Stimulated activated CD4-positive, alpha-beta T cell treated with anti-CD3 and anti-CD28 coated beads, Interleukin-15, amount 100 ng/mL, for 48 hours (primary cell): ENCODE data around the gene OTUD5.

Experiments
- DNase-seq, 2 donors: peaks; one replicate each; pipeline ENCODE4 v3.0.0-alpha.2; 2020; ENCODE audit warnings: low read depth in 2 of 2

Gene OTUD5

DNA sequence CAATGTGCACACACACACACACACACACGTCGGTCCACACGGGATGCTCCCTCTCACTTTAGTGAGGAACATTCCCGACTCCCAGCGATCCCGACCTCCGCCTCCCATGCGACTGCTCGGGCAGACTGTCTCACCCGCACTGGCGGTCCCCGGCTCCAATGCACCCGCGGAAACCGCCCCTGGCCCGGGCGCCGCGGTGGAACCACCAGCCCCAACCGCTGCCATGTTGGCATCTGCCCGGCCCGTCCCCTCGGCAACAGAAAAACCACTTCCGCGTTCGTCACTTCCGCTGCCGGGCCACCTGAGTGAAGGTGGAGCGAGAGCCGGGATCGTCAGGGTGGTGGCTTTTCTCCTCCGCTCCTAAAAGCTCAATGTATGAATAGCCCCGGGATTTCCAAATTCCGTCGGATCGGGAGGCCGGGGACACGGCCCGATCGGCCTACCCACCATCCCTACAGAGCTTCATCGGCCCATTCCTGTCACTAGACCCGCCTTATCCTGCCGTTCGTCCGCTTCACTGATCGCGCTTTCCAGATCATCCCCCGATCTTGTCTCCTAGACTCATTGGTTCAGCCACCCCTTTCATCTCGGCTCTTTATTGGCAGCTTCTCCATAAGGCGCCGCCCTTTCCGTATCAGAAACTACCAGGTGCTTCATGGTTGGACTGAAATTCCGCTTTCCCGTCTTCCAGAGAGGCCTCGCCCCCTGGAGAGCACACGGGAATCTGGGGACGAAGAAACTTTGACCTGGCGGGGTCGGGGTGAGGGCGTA is 45.8 kb downstream of the OTUD5 start, which contains the start of gene SLC35A2:
TSS of gene SLC35A2 (minus strand) at position 235 of the 771 bp plus-strand sequence. CDS start at position 225, 10 bp downstream.
- DNase-seq = peak; percentile 80

DNA sequence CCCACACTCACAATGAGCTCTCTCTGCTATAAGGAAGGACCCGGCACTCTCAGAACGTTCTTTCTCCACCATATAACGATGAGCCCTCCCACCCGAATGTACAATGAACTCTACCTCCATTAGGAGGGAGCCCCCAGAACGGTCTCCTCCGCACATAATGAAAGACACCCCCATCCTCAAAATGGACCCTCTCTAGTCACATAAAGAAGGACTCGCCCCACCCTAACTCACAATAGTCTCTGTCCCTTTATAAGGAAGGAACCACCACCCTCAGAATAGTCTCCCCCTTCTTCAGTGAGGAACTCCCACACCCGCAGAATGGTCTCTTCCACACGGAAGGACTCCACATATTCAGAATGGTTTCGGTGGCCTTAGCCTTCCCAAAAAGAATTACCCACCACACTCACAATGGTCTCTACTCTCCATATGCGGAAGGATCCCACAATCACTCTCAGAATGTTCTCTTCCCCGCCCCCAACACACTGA is 46.4 kb downstream of the OTUD5 start:
- DNase-seq = no peak

DNA sequence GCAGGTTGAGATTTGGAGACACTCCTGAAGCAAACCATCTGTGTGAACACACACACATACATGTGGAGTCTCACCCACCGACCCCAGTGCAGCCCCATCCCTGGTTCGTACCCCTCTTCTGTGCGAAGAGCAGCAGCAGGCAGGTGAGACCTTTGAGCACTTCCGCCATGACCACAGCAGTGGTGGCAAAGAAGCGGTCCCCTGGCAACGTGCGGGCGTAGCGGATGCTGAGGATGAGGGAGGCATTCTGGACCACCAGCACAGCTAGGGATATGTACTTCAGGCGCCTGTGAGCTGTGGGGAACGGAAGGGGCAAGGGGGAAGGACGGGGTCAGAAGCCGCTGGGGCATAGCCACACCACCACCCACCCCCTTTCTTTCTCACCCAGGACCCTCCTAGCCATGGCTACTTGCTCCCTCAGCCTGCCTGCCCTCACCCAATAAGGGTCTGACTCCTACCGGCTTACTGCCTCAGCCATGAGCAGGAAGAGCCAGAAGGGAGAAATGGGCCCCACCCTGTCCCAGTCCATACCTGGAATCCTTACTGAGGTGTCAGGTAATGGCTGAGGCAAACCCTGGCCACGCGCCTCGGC is 47.6 kb downstream of the OTUD5 start:
- DNase-seq = no peak

DNA sequence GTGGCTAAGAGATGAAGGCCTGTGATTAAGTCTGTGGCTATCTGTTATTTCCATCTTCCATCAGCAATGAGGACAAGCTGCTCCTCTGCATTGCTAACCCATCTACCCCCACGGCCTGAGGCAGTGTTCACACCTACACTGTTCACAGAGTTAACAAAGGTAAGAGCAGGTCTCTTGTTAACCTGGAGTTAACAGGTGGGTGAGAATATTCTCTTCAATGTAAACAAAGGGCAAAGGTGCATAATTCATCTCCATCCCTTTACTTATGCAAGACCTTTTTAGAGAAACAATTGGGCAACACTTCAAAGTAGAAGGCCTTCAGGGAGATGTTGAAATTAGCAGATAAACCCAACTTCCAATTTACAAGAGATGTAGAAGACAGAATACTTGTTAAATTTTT is 48.8 kb downstream of the OTUD5 start:
- no peak for DNase-seq

DNA sequence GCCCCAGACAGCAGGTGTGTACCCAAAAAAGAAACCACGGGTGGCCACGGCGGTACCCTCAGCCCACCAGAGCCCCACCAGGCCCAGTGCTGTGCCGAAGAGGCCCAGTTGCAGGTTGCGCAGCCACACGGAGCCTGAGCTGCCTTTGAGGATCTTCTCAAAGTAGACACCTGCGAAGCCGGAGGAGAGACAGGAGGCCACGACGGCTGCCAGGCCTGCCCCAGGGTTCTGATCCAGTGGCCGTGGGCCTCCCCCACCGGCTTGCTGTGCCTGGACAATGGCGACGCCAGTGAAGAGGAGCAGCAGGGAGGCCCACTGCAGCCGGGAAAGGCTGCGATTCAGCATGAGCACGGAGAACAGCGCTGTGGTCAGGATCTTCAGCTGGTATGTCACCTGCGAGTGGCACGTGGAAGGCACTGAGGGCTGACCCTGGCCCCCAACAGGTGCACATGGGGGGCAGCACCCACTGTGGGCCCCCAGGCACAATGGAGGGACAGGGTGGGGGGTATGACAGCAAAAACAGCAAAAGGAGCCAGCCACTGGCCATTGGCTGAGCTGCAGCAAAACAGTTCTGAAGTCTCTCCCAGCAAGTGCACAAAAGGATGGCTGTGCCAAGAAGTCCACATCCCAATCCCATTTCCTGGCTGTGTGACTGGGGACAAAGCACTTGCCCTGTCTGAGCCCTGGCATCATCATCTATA is 52.2 kb downstream of the OTUD5 start:
- DNase-seq = no peak

DNA sequence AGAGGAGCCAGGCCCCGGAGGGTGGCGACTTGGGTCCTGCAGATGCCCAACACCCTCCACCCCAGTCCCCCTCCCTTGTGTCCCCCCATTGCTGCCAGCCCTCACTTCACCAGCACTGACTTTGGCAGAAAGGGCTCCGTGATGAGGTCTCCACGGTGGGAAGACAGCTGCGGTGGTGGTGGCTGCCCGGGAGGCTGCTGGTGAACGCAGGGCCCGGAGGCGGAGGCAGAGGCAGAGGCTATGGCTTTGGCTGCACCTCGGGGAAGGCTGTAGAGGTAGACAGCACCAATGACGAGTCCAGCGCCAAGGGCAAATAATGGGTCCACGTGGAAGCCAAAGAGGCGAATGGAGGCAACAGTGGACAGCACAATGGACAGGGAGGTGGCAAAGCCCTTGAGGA is 52.8 kb downstream of the OTUD5 start:
- no peak for DNase-seq

DNA sequence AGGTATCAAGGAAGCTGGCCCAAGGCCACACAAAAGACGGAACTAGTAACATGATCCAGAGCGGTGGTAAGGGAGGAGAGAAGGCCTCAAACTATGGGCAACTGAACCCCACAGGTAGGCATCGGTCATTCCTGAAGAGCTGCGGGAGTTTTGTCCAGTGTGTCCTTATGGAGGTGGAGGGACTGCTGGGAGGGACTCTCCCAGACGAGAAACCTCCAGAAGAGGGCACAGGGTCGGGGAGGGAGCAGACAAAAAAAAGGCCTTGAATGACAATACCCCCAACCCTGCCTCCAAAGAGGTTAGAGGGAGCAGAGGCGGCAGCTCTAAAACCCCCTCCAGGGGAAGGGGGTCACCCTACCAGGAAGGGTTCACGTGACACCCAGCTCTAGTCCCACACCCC is 53.2 kb downstream of the OTUD5 start:
- DNase-seq = no peak

DNA sequence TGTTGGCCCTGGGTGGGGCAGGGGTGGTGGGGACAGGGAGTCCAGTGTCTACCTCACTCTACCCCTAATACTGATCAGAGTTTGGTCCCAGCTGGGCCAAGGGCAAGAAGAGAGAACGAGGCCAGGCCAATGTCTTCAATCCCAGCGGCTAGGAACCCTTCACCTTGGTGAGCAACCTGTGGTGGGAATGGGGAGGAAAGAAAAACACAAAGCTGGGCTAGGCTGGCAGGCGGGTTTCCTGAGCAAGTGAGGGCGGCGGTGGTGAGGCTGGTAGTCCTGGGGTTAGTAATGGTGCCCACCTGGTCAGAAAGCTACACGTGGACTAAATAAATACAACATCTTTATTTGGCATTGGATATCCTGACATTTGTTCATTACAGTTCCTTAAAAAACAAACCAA is 54.1 kb downstream of the OTUD5 start:
- no peak for DNase-seq

DNA sequence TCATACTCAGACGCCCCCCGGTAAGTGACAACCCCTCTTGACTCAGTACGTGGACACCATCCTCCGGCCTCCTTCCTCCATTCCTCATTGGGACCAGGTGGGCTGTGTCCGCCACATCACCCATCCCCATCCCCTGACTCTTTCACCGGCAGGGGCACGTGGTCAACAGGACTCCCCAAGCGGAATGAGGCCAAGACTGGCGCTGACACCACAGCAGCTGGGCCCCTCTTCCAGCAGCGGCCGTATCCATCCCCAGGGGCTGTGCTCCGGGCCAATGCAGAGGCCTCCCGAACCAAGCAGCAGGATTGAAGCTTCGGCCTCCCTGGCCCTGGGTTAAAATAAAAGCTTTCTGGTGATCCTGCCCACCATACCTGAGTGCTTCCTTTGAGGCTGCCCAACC is 54.6 kb downstream of the OTUD5 start:
- no peak for DNase-seq

DNA sequence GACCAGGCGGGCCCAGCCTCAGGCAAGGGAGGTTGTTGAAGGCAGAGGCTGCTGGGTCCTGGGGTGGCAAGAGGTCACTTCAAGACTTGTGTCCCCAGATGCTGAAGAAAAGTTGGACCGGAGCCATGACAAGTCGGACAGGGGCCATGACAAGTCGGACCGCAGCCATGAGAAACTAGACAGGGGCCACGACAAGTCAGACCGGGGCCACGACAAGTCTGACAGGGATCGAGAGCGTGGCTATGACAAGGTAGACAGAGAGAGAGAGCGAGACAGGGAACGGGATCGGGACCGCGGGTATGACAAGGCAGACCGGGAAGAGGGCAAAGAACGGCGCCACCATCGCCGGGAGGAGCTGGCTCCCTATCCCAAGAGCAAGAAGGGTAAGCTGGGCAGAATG is 55.3 kb downstream of the OTUD5 start:
- DNase-seq = no peak

DNA sequence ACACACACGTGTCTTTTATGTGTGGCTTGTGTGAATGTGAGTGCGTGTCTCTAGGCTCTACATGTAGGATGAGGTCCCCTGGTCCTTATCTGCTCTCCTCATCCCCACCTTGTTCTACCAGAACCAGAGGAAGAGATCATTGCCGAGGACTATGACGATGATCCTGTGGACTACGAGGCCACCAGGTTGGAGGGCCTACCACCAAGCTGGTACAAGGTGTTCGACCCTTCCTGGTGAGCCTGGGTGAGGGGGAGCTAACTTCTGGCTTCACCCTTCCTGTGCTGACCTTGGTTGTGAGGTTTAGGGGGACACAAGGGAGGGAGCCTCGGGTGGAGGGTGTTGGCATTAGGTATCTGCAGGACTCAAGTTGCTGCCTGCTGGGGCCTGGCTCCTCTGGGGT is 56.3 kb downstream of the OTUD5 start:
- no peak for DNase-seq

DNA sequence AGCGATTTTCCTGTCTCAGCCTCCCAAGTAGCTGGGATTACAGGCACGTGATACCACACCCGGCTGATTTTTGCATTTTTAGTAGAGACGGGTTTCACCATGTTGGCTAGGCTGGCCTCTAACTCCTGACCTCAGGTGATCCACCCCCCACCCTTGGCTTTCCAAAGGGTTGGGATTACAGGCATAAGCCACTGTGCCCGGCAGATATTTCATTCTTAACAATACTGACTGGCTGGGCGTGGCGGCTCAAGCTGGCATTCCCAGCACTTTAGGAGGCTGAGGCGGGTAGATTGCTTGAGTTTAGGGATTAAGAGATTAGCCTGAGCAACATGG is 58.4 kb downstream of the OTUD5 start:
- DNase-seq = no peak

DNA sequence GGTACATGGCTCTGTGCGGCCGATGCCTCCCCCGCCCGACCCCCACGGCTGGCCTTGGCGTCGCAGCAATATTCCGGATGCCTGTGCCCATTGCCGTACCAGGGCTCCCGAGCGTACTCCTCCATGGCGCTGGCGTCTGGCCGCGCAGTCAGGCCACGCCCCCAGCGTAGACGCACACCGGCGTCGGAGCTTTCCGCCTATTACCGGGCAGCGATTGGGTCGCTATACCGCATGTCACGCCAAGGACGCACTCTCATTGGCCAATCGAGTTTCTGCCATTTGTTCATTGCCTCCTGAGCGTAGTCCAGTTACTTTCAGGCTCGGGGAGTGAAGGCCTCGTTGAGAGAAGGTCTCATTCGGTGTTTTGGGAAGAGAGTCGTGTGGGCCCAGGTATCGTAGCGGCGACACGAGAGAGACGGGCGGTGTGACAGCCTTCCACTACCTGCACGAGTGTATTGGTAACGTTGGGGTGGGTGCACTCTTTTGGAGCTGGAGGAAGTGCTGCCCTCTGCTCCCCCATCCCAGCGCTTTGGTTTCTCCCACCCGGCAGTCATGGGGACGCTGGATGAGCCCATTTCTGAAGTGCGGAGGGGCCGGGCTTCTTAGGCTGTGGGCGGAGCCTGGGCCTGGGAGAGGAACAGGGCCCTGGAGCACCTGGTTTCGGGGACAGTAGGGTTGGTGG is 59.6 kb downstream of the OTUD5 start, which contains the start of the genes PQBP1 and TIMM17B:
TSS of gene PQBP1 (plus strand) at position 306 of the 682 bp plus-strand sequence. CDS start 580 bp downstream, outside the sequence.
TSS of gene TIMM17B (minus strand) at position 144 of the 682 bp plus-strand sequence. CDS start at position 125, 19 bp downstream.
- DNase-seq = peak; percentile 77 to 80

DNA sequence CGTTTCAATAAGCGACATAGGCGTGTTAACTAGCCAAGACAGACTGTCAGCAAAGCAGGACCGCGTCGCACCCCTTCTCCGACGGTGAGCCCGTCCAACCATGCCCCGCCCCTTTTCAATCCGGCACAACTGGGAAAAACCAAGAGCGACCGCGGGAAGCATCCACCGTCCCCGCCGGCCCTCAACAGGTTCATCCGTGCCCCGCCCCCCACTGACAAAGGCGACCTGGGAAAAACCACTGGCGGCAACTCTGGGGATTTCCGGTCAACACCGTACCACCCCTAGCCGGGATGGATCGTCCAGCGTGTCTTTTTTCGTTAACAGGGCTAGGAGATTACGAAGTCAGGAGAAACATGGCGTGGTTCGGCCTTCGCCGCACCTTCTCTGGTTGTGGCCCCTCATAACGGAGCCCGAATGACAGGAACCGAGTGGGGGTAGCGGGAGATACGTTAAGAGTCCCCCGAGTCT is 60.2 kb downstream of the OTUD5 start:
- DNase-seq = no peak

DNA sequence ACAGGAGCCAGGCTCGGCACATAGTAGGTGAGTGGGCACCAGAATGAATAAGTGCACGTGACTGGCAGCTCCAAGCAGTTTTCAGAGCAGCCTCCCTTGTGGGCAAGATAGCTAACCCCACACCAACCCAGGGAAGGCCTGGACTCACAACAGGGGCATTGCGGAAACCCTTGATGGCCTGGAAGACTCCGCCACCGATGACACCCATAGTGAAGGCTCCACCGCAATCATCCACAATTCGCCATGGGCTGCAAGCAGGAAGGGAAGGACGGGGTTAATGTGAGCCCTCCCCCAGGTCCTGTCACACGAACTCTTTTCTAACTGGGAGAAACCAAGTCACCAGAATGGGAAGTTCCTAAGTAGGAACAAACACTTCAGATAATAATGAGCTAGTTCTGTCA is 60.8 kb downstream of the OTUD5 start:
- no peak for DNase-seq

DNA sequence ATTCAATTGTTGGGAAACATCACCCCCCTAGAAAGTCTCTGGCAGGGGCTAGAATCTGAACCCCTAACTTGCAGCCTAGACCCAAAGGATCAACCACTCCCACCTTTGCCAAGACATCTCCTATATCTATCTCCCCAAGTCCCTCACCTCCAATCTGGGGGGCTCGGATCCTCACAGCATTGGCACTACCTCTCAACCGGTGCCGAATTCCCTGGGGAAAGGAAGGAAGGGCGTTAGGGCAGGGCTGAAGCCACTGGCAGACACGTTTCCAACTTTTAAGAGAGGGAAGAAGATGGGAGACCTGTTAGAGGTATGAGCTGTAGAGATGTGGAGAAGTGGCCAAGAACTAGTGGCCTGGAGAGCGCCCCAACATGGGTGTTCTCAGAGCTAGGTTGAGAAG is 62.5 kb downstream of the OTUD5 start:
- no peak for DNase-seq

DNA sequence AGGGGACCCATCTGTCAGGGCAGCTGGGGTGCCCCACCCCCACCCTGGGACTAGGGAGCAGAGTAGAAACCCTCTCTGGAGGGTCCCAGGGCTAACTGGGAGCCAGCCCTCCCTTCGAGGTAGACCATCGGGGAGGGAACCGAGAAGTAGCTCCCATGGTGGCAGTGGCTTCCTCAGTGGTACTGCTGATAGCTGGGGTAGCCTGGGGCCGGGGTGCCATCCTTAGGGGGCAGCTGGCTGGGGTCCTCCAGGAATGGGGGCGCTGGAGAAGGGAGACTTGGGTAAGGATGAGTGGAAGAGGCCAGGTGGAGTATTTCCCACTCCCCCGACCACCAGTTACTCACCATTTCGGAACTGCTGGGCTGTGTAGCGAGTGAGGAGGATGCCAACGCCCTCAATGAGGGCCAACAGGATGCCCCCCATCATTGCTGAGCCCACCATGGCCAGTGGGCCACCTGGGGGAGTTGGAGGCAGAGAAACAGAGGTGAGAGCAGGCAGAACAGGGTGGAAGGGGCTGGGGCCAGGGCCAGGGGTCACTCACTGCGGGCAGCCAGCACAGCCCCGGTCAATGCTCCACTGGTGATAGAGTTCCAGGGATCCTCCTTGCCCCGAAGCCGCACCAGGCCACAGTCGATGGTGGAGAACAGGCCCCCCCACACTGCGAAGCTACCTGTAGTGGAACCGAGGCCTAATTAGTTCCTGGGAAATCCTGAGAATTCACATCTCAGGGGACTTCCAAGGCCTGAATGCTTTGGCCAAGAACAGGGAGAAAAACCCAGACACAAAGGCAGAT is 63.7 kb downstream of the OTUD5 start:
- no peak for DNase-seq

DNA sequence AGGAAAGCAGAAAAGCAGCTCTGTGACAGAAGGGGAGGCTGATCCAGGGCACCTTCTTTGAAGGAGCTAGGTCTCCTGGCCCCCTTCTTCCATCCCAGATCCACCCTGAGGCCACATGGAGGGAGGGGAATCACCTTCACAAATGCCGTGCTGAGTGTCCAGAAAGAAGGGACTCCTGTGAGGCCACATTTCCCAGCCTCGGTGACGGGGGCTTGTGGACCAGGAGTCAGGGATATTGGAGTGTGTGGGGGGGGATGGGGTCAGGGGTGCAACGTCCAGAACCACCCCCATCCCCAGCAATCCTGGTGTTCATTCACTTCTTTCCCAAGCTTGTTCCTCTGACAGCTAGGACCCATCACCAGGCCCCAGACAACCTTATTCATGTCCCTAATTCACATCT is 64.5 kb downstream of the OTUD5 start:
- DNase-seq = no peak

DNA sequence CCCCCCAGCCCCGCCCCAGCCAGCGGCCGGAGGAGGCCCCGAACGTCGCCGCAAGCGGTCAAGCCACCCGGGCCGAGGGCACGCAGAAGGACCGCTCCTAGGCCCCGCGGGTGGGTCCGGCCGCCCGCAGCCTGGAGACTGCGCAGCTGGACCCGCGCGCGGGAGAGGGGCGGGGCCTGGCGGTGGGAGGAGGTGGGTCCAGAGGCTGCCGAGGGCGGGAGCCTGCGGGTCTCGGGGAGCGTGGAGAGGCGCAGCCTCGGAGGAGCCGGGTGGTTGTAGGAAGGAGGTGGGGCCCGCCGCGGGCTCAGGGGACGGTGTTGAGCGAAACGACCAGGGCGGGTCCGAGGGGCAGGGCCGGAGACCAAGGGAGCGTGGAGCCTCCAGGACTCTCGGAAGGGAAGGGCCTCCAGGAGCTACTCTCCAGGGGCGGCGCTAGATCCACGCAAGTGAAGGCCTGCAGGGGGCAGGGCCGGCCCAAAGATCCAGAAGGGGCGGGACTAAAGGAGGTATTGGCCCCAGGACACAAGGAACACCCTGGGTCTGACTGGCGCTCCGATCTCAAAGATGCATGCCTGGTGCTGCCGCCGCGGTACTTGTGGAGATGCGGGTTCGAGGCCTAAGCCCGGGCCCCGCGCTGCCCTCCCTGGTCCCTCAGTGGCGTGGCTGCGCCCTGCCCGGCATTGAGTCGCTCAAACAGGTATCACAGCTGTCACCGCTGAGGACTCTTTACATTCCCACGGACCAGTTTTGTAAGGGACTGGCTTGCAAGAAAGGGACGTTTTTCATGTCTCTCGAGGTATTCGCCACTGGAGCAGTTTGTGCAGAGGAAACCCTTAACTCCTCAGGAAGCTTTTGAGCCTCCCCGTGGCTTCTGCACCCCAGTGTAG is 65.8 kb downstream of the OTUD5 start:
- DNase-seq = peak; percentile 50 to 64

DNA sequence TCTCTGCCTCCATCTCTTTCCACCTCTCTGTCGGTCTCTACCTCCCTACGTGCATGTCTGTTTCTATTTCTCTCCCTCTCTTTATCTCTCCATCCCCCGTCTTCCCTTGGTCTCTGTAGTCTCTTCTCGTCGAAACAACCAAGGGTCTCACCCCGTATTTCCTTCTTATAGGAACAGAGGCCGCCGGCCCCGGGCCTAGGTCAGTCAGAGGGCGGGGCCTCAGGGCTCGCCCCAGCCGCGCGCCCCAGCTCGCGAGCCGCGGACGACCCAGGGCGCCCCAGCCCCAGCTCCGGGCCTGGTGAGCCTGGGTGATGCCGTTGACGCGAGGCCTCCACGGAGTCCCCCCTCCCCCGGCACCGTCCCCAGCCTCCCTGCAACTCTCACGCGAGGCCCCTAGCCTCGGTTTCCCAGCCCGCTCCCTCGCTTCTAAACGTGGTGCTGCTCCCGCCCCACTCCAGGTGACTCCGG is 66.4 kb downstream of the OTUD5 start:
- no peak for DNase-seq
